Measurements from ENCODE around the gene KCNF1. TPM values are rescaled to one million over a fixed set of nuclear protein-coding genes. Genes with fewer than 3 reads are reported as not detected.

KCNF1 gene
- total and polyA plus RNA-seq, 2 experiments from 2014 or later = 0.67 to 0.87 TPM

DNA sequence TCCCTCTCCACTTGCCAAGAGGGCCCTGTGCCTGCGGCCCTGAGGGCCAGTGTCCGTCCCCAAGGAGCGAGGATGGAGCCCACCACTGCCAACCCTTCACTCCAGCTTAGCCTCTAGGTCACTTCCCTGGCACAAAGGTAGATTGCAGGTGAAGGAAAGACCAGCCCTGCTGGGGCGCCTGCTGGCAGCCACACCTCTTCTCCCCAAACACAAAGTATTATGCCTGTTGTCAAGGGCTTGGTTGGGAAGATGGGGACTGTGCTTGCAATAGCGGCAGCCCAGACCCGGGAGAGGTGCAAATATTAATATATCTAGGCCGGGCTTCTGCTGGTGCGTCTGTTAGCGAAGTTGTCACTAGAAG lies 7.7 kb downstream of the KCNF1 start:
- H3K4me2 ChIP-seq = no peak overlapping the region
- no peak for TF ChIP-seq CTCF (IDR thresholded peaks at IDR 0.05; ENCODE audit: poor library complexity)
- TF ChIP-seq EZH2phosphoT487 (IDR thresholded peaks at IDR 0.05; ENCODE audit: low read depth, severe bottlenecking, unreplicated experiment) = no peak
- no peaks in the 10 kb centered on the region for H3K27me3 ChIP-seq

GRCh38 chr2:10919771-10920621 lies 8.3 kb downstream of the KCNF1 start:
- H3K4me2 ChIP-seq = no peak overlapping the region
- H3K4me1 ChIP-seq (ENCODE audit: insufficient read depth) = no peaks in the 10 kb centered on the region
- no peaks in the 10 kb centered on the region for H4K20me1 ChIP-seq (ENCODE audit: insufficient read depth, poor library complexity, severe bottlenecking)
- H3K27ac ChIP-seq = no peak overlapping the region
- H3K79me2 ChIP-seq = no peaks in the 10 kb centered on the region
- H3K27me3 ChIP-seq = no peaks in the 10 kb centered on the region
- no peak overlapping the region for H2AFZ ChIP-seq
- TF ChIP-seq CTCF (IDR thresholded peaks at IDR 0.05; ENCODE audit: poor library complexity) = no peak
- TF ChIP-seq EZH2phosphoT487 (IDR thresholded peaks at IDR 0.05; ENCODE audit: low read depth, severe bottlenecking, unreplicated experiment) = no peak
- no peak for TF ChIP-seq EZH2 (IDR thresholded peaks at IDR 0.05; ENCODE audit: borderline replicate concordance)
- H3K9me2 ChIP-seq (replicated peaks; ENCODE audit: insufficient read depth) = no peaks in the 10 kb centered on the region
- WGBS (ENCODE audit: low lambda C conversion rate, missing lambda C conversion rate) = 81% methylated on average over 20 of the region's 20 CpGs
- H3K9me3 ChIP-seq (ENCODE audit: low read depth) = no peaks in the 10 kb centered on the region
- DNase-seq (ENCODE audit: low spot score) = no peak
- H3K4me3 ChIP-seq = no peak overlapping the region
- H3K36me3 ChIP-seq (replicated peaks; ENCODE audit: insufficient read depth, low read depth) = no peaks in the 10 kb centered on the region

More for the DNA sequence above, 7.7 kb downstream of the KCNF1 start:
- WGBS (ENCODE audit: low lambda C conversion rate, missing lambda C conversion rate) = 90% methylated on average over 9 of the region's 9 CpGs
- H4K20me1 ChIP-seq (ENCODE audit: insufficient read depth, poor library complexity, severe bottlenecking) = no peaks in the 10 kb centered on the region
- no peak for DNase-seq (ENCODE audit: low spot score)
- H3K9me3 ChIP-seq (ENCODE audit: low read depth) = no peaks in the 10 kb centered on the region
- H2AFZ ChIP-seq = no peak overlapping the region
- no peaks in the 10 kb centered on the region for H3K36me3 ChIP-seq (replicated peaks; ENCODE audit: insufficient read depth, low read depth)
- no peak overlapping the region for H3K4me3 ChIP-seq
- H3K4me1 ChIP-seq (ENCODE audit: insufficient read depth) = no peaks in the 10 kb centered on the region
- H3K9me2 ChIP-seq (replicated peaks; ENCODE audit: insufficient read depth) = no peaks in the 10 kb centered on the region
- no peaks in the 10 kb centered on the region for H3K79me2 ChIP-seq
- H3K27ac ChIP-seq = no peak overlapping the region

DNA sequence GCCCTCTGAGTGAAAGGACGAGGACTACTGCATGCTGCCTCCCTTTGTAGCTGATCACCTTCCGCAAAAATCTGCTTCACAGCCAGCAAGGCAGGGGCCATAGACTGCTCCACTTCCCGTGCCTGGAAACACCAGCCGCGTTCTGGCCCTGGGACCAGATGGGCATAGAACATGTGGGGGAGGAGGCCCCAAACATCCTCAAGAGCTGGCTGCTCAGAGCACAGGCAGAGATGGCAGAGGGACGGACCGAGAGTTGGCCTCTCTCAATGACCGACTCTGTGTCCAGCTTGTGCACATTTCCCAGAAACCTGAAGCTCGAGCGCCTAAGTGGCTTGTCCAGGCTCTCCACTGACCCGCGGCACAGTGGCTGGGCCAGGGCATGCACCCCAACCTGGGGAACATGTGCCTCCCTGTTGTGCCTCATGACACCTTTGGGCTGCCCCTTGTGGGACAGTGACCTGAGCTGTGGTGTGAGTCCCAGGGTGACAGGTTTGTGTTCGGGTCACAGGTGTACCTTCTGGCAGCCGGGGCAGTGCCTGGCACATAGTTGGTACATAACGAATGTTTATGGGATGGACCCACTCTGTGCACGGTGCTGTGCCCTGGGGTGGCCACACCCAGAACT lies 9.1 kb downstream of the KCNF1 start:
- WGBS (ENCODE audit: low lambda C conversion rate, missing lambda C conversion rate) = 95% methylated on average over 16 of the region's 16 CpGs
- DNase-seq (ENCODE audit: low spot score) = no peak
- Histone ChIP-seq H3K9me2 (replicated peaks; ENCODE audit: insufficient read depth) (no peaks in the 10 kb centered on the region), H3K79me2 (no peaks in the 10 kb centered on the region), H3K4me3 (no peak overlapping the region), H3K36me3 (replicated peaks; ENCODE audit: insufficient read depth, low read depth) (no peaks in the 10 kb centered on the region), H3K9me3 (ENCODE audit: low read depth) (no peaks in the 10 kb centered on the region), H3K27me3 (peaks cover 2% of the 10 kb centered on the region), H4K20me1 (ENCODE audit: insufficient read depth, poor library complexity, severe bottlenecking) (no peaks in the 10 kb centered on the region), H3K4me2 (no peak overlapping the region), H3K27ac (no peak overlapping the region), H2AFZ (no peak overlapping the region), H3K4me1 (ENCODE audit: insufficient read depth) (no peaks in the 10 kb centered on the region)
- no peak for TF ChIP-seq EZH2phosphoT487 (IDR thresholded peaks at IDR 0.05; ENCODE audit: low read depth, severe bottlenecking, unreplicated experiment)

- H4K20me1 ChIP-seq (ENCODE audit: insufficient read depth, poor library complexity, severe bottlenecking) = no peaks in the 10 kb centered on the region
- H3K9me3 ChIP-seq (ENCODE audit: low read depth) = no peaks in the 10 kb centered on the region
- no peak overlapping the region for H3K4me3 ChIP-seq
- peaks cover 8% of the 10 kb centered on the region for H3K27me3 ChIP-seq
- no peak for DNase-seq (ENCODE audit: low spot score)
- TF ChIP-seq CTCF (IDR thresholded peaks at IDR 0.05; ENCODE audit: poor library complexity) (no peak), EZH2phosphoT487 (IDR thresholded peaks at IDR 0.05; ENCODE audit: low read depth, severe bottlenecking, unreplicated experiment) (no peak), EZH2 (IDR thresholded peaks at IDR 0.05; ENCODE audit: borderline replicate concordance) (no peak)
- WGBS (ENCODE audit: low lambda C conversion rate, missing lambda C conversion rate) = 76% methylated on average over 6 of the region's 6 CpGs
- H3K27ac ChIP-seq = no peak overlapping the region
- no peaks in the 10 kb centered on the region for H3K79me2 ChIP-seq
- no peaks in the 10 kb centered on the region for H3K36me3 ChIP-seq (replicated peaks; ENCODE audit: insufficient read depth, low read depth)
- H2AFZ ChIP-seq = no peak overlapping the region
- no peak overlapping the region for H3K4me2 ChIP-seq
- H3K4me1 ChIP-seq (ENCODE audit: insufficient read depth) = no peaks in the 10 kb centered on the region
- no peaks in the 10 kb centered on the region for H3K9me2 ChIP-seq (replicated peaks; ENCODE audit: insufficient read depth)
These were observed 9.8 kb downstream of the KCNF1 start for GRCh38 chr2:10921525-10921924.
